GM19463 (cell line): Measurements from ENCODE around the gene DMD.
"Not testable (repeated sequence)": the region's sequence is repeated elsewhere in the genome, so short reads cannot be mapped to it uniquely, and the experiment has no call there.

Experiments
- ATAC-seq: cut with Tn5 transposase; IDR thresholded peaks from one replicate; pipeline ENCODE4 v1.9.1; 2021; ENCODE audit warnings: mild to moderate bottlenecking, moderate library complexity; ENCODE audit not compliant: unreplicated experiment

DMD gene

DNA sequence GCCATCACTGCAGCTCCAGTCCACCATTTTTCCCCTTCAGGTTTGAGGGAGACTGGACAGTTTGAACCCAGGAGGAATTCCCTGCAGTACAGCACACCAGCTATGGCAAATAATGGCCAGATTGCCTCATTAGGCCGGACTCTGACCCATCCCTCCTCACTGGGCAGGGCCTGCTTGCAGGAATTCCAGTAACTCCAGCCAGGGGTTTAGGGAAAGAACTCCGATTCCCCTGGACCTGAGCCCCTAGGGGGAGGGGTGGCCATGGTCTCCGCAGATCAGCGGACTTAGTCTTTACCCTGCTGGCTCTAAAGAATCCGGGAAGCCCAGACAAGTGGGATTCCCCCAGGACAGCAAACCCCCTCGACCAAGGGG, 342.8 kb downstream of the DMD start:
- no peak for ATAC-seq

DNA sequence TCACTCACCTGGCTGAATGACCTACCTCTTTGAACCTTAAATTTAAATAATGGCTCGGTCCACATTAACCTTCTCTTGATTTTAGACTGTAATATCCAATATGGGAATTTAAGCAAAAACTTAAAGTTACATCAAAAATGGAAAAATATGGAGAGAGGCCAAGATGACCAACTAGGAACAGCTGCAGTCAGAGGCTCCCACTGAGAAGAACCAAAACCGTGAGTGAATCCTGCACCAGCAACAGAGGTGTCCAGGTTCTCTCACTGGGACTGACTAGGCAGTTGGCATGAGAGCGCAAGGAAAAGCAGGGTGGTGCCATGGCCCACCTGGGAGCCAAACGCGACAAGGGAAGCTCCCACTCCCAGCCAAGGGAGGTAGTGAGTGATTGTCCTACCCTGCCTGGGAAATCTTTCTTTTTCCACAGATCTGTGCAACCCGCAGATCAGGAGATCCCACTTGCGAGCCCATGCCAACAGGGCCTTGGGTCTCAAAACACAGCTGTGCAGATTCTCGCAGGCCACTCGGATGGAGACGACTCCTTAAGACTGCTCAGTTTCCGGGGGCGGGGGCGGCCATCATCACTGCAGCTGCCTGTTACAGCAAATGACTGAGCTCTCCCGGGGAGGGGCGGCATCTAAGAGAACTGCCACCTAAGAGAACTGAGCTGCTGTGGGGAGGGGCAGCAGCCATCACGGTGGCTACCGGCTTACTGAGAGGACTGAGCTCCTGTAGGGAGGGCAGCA, 343.4 kb downstream of the DMD start:
- ATAC-seq: no peak

DNA sequence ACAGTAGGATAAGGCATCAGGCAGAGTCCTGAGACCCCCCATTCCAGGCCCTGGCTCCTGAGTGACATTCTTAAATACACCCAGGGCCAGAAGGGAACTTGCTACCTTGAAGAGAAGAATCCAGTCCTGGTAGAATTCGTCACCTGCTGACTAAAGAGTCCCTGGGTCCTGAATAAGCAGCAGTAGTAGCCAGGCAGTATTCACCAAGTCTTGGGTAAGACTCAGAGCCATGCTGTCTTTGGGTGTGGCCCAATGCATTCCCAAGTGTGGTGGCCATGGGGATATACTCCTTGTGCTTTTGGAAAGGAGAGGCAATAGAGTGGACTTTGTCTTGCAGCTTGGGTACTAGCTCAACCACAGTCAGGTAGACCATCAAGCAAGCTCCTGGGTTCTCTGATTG, 359.1 kb downstream of the DMD start:
- ATAC-seq: no peak

DNA sequence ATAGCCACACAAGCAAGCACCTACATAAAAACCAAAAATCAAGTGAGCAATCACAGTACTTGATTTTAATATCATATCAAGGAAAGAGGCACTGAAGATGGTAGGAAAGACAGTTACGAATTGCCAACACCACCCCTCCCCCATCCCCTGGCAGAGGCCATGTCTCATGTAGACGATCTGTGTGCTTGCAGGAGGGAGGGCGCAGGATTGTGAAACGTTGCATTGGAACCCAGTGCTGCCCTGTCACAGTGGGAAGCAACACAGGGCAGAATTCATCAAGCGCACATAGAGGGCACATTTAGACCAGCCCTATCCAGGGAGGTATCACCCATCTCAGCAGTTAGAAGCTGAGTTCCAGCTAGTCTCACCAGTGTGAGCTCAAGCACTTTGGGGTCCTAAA, 359.8 kb downstream of the DMD start:
- ATAC-seq: no peak

DNA sequence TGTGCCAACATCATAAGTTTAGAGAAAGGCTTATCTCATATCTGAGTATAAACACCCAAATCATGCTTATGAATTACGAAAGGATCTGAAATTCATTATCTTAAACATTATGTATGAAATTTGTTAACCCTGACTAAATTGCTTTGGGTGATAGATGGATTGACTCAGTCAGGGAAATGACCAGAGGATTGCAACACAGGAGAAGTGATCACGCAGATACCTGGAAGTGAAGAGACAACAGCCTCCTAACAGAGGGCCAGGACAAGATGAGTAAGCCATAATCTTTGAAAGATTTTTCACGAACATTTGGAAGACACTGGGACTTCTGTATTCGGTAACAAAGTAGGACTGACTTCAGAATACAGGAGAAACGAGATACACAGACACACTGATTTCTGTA, 363.4 kb downstream of the DMD start:
- ATAC-seq: no peak

DNA sequence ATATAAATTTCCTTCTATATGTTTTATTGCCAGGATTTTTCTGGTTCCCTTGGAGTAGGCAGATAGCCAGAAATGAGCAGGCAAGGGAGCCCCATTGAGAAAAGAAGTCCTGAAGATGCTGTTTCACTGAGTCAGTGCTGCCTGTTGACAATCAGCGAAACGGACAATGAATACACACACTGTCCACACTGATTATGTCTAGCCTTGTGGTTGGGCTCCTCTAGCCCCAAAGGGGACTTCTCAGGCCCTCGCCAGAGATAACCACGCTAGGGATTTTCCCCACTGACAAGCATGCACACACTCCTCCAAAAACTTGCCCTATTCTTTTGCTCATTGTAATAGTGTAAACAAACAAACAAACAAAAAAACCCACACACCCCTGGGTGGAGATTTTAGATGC, 369.3 kb downstream of the DMD start:
- no peak for ATAC-seq

DNA sequence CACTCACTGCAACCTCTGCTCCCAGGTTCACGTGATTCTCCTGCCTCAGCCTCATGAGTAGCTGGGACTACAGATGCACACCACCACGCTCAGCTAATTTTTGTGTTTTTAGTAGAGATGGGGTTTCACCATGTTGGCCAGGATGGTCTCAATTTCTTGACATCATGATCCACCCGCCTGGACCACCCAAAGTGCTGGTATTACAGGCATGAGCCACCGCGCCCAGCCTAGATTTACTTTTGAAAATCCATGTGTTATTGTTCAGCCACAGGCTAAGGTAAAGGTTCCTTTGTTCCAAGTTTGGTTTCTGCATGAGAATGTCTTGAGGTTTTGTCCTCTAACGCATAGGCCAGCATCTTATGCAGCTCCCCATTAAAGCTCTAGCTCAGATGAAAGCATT, 371.6 kb downstream of the DMD start:
- ATAC-seq: no peak

DNA sequence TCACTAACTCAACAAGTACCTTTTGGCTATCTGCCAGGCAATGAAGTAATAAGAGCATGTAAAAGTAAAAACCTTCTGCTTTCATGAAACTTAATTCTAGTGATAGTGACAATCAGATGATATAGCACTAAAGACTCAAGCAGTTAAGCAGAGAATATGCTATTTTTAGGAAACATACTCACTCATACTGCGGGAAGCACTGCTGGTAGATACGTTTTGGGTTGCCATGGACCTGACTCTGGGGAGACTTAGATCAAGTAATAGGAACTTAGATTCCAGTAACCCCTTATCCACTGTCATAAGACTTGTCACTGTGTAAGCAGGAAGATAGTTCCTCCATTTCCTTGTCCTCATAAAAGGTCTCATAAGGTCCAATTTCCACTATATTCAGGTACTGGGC, 386.3 kb downstream of the DMD start:
- no peak for ATAC-seq

DNA sequence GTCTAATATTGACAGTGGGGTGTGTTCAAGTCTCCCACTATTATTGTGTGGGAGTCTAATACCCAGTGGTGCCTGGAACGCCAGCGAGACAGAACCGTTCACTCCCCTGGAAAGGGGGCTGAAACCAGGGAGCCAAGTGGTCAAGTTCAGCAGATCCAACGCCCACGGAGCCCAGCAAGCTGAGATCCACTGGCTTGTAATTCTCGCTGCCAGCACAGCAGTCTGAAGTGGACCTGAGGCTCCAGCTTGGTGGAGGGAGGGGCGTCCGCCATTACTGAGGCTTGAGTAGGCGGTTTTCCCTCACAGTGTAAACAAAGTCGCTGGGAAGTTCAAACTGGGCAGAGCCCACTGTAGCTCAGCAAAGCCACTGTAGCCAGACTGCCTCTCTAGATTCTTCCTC, 407.3 kb downstream of the DMD start:
- no peak for ATAC-seq

DNA sequence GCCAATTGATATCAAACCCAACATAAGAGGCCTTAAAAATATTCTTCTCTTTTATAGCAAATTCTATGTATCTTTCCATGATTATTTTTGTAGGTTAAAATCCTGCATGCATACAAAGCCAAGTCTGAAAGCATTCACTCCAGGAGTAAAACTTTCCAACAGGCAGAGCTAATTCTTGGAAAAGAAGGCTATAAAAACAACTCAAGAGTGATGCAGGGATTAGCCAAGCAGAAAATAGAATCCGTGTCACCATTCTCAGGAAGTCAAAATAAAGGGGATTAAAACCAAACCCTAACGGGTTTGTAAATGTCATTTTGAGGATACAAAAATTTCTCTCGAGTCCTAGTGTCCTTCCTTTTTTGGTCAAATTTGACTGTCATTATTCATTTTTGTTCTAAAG, 412.4 kb downstream of the DMD start:
- ATAC-seq: no peak

DNA sequence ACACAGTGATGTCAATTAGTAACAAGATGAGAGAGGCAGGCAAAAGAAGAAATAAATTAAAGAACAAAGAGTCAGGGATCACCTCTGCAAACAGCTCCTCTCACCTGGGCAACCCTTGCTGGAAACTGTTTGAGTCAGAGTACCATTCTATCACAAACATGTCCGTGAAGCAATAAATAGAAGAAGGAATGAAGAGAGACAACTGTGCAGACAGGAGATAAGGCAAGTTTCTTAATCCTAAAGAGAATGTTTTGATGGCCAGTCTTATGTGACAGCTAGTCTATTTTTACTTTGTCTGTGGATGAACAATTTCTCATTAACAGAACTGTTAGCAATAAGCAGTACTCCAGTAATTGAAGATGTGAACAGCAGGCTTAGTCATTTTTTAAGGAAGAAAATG, 422.4 kb downstream of the DMD start:
- ATAC-seq: no peak

DNA sequence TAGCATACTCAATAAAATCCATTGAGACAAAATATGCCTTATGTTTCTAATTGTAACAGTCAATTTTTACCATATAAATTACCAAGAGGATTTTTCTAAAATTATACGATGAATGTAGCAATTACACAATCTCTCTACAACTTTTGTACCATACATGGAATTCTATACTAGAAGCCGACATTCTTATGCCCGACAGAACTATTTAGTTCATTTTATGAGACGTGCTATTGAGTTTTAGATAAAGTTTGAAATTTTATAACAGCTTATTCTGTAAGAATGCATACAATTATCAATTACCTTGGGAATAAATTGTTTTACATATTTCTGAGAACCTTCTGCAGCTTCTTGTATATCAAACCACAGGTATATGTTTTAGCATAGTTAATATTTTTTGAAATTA, 431.2 kb downstream of the DMD start:
- no peak for ATAC-seq

DNA sequence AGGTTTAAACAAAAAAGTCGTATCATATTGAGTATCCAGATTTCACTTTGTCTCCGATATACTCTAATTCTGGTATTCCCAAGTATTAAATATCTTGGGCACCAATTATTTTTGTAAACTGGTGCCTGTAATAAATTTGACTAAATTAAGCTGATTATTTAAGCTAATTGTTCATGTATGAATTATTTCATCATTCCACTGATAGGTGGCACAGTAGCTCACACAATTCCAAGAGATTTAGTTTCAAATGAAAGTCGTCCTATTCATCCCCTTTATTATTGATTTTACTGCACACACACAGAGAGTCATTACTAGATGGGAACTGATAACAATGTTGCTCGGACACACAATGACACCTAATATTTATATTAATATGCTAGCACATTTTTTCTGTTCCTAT, 432.4 kb downstream of the DMD start:
- no peak for ATAC-seq

DNA sequence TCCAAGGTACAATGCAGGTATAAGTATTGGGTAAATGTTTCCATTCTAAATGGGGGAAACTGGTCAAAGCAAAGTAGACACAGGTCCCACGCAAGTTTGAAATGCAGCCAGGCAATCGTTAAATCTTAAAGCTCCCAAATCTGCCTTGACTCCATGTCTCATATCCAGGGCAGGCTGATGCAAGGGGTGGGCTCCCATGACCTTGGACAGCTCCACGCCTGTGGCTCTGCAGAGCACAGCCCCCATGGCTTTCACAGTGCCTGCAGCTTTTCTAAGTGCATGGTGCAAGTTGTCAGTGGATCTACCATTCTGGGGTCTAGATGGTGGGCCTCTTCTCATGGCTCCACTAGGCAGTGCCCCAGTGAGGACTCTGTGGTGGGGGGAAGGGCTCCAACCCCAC, 436.4 kb downstream of the DMD start:
- no peak for ATAC-seq

DNA sequence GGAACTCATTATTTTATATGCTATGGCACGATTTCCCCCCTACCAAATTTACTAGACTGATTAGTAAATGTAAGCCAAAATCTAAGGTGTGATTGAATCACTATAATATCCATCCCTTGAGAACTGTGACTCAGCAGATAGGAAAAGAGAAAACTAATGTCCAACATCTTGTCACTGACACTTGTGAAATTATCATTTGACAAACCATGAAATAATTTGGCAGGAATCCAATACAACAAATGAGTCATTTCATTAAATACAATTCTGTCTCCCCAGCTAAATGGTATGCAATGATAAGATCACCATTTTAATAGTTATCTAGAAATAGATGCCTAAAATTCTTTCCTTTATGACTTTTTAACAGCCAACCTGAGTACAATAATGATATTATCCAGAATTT, 462.3 kb downstream of the DMD start:
- no peak for ATAC-seq

DNA sequence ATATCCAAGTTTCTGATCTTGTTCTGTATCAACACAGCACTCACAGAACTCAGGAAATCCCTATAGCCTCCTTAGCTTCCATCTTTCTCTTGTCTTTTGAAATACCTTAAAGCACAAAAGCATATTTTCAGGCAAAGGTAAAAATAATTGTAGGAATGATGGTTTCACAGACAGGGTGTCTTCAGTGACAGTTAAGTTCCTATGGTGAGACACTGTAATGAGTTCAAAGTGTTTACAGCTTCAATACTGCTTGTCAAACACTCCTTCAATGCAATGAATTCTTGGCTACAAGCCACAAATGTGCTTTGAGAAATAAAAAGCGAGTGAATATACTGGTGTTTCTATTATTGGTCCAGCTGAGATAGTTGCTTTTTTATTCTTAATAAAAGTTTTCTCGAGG, 466.0 kb downstream of the DMD start:
- no peak for ATAC-seq

DNA sequence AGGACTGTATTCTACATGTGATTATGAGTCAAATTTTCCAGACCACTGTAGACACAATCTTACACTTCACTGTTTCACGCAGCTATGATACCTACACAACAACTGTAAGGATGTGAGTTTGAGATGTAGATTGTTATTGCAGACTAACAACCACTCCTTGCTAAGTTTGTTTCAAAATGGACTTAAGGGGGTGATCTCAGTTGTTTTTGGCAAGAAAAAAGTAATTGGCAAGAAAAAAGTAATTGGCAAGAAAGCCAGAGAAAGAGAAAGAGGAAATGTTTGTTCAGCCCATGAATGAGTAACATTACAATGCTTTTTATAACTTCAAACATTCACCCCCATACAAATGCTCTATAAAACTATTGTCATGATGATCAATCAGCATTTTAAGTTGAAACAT, 466.4 kb downstream of the DMD start:
- ATAC-seq: no peak

DNA sequence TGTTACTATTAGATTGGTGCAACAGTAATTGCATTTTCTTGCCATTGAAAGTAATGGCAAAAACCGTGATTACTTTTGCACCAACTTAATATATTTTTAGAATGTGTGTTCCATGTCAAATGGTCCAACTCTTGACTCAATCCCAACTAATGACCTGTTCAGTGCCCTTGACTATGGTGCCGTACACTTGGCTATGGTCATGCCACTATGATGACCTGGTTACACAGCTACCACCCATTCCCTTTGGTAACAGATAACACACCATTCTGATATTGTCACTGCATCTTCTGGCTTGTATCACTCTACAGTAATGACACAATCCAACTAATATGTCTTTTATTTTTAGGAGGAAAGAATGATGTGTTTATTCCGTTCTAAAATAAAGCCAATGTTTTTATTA, 469.4 kb downstream of the DMD start:
- ATAC-seq: no peak

DNA sequence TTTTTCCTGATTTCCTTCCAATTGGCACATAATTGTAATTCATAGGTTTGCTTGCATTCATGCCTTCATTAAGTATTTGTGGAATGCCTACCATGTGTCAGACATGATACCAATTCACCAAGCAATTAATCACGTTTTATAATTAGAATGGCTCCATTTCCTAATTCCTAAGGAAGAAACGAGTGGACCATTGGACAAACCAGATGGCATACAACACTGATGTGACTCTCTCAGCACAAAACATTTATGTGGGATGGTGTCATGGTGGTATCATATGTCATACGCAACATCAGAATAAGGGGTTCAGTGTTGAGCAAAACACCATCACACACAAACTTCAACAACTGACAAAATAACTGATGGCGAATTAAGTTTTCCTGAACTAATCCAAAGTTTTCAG, 502.8 kb downstream of the DMD start:
- ATAC-seq: no peak

DNA sequence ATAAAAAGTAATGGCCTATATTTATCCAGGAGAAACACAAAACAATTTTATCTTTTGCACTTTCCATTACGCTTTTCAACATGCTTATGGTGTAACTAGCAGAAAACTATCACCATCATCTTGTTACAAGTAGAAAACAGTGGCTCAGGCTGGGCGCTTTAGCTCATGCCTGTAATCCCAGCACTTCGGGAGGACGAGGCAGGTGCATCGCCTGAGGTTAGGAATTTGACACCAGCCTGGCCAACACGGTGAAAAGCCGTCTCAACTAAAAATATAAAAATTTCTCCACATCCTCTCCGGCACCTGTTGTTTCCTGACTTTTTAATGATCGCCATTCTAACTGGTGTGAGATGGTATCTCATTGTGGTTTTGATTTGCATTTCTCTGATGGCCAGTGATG, 506.0 kb downstream of the DMD start:
- not testable (repeated sequence) for ATAC-seq

DNA sequence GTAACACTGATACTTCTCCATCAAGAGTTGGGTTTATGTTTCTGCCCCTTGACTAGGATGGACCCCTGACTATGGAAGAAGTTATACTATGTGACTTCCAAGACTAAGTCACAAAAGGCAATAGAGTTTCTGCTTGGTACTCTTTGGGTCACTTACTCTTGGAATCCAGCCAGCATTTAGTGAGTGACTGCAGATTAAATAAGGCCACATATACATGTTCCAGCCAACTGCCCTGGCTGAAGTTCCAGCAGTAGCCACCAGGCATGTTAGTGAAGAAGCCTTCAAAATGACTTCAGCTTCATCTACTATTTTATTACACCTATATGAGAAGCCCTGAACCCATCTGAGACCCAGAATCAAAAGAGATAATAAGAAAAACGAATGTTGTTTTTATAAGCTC, 524.0 kb downstream of the DMD start:
- no peak for ATAC-seq

DNA sequence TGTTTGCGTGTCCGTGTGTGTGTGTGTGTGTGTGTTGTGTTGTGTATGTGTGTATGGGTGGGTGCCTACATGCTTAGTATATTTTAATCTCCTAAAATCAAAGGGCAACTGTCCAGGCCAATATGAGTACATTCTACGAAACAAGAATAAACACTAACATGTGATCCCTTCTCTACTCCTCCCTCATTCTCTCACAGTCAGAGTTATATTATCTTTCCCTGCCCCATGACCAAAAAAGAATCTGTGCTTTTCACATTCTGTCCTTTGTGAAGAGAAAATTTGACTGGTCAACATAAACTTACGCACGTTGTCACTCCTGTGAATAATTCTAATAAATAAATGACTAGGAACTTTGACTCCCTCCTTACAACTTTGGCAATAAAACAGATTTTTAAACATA, 532.9 kb downstream of the DMD start:
- no peak for ATAC-seq

DNA sequence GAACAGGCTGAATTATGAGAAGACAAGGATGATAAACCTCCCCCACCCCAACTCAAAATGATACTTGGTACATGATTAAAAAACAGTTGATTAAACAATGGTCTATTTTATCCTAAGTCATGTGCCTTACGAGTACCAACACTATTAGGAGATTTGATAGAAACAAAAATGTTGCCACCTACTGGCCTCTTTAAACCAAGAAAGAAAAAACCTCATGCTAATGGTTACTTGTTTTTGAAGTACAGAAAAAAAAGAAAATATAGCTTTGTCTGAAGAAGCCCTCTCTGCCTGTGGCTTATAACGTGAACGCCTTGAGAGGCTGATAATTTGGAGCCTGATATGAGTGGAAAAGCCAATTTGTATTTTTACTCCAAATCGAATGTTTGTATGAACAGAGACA, 538.2 kb downstream of the DMD start:
- ATAC-seq: no peak

DNA sequence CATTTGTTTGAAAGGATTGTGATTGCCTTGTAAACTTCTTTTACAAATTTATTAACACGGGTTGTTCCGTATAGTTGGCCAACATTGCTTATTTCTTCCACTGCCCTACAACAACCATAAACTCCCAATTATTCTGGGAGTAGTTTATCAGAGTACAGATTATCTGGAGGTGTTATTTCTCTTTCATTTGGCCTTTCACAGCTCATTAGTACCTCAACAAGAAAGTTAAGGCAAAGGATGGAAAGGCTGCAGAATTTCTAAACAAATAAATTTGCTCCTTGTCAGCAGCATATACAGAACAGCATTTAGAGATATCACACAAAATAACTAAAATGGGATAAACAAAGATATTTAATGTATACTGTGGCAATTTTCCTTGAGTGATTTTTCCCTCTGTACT, 548.8 kb downstream of the DMD start:
- ATAC-seq: no peak
